ENCODE data around the gene TRAF1. TPM values are rescaled to one million over a fixed set of nuclear protein-coding genes. Genes with fewer than 3 reads are reported as not detected.

The TRAF1 gene
- total RNA-seq, 4 donors from 2014 or later: 3.5 to 12.2 (median 7.5) TPM

GRCh38 chr9:120936011-120936763 lies 9.6 kb upstream of the TRAF1 start:
- peaks cover 61% of the 10 kb centered on the region for H3K4me1 ChIP-seq
- peak overlapping the region; percentile 84 for H3K27ac ChIP-seq
- no peaks in the 10 kb centered on the region for H3K9me3 ChIP-seq
- WGBS: 1% methylated on average over 10 of the region's 10 CpGs
- no peaks in the 10 kb centered on the region for H3K36me3 ChIP-seq
- H3K27me3 ChIP-seq: no peaks in the 10 kb centered on the region
- DNase-seq (ENCODE audit: low spot score in 2 of 2): peak; percentile 96 to 98
- TF ChIP-seq POLR2AphosphoS5 (IDR thresholded peaks at IDR 0.05): peak in 2 of 3 donors; percentile 76 to 78
- no peak for TF ChIP-seq POLR2A (IDR thresholded peaks at IDR 0.05)
- TF ChIP-seq EP300 (IDR thresholded peaks at IDR 0.05): no peak
- TF ChIP-seq, protein P1, sequence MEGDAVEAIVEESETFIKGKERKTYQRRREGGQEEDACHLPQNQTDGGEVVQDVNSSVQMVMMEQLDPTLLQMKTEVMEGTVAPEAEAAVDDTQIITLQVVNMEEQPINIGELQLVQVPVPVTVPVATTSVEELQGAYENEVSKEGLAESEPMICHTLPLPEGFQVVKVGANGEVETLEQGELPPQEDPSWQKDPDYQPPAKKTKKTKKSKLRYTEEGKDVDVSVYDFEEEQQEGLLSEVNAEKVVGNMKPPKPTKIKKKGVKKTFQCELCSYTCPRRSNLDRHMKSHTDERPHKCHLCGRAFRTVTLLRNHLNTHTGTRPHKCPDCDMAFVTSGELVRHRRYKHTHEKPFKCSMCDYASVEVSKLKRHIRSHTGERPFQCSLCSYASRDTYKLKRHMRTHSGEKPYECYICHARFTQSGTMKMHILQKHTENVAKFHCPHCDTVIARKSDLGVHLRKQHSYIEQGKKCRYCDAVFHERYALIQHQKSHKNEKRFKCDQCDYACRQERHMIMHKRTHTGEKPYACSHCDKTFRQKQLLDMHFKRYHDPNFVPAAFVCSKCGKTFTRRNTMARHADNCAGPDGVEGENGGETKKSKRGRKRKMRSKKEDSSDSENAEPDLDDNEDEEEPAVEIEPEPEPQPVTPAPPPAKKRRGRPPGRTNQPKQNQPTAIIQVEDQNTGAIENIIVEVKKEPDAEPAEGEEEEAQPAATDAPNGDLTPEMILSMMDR (IDR thresholded peaks at IDR 0.05): peak; percentile 83 to 97
- H3K4me3 ChIP-seq: no peak overlapping the region

DNA sequence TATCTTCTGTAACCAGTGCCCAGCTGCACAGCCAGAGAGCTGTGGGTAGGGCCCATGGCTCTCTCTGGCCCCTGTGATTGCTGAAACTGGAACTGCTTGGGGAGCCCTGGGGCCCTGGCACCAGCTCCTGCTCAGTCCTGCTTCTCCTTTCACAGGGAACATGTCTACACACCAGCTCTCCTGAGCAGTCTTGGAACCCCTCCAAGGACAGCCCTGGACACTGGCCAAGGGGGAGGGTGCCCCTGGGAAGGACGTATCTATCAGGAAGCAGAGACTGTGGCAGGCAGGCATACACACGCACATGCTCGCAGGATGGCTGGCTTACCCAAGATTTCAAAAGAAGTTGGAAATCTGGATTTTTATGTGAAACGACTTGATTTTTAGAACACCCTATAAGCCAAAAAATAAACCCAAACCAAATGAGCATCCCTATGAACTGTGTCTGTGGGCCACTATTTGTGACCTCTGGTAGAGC lies 8.8 kb upstream of the TRAF1 start:
- Histone ChIP-seq H3K27ac (peak overlapping the region; percentile 84), H3K27me3 (no peaks in the 10 kb centered on the region), H3K4me3 (no peak overlapping the region), H3K9me3 (no peaks in the 10 kb centered on the region), H3K4me1 (peaks cover 61% of the 10 kb centered on the region), H3K36me3 (no peaks in the 10 kb centered on the region)
- TF ChIP-seq EP300 (IDR thresholded peaks at IDR 0.05): no peak
- TF ChIP-seq POLR2AphosphoS5 (IDR thresholded peaks at IDR 0.05): peak in 2 of 3 donors; percentile 68 to 77
- TF ChIP-seq, protein P1 (IDR thresholded peaks at IDR 0.05): no peak
- TF ChIP-seq POLR2A (IDR thresholded peaks at IDR 0.05): no peak
- WGBS: 10% methylated on average over 4 of the region's 4 CpGs
- peak; percentile 98 to 99 for DNase-seq (ENCODE audit: low spot score in 2 of 2)

- Histone ChIP-seq H3K9me3 (no peaks in the 10 kb centered on the region), H3K36me3 (no peaks in the 10 kb centered on the region), H3K4me3 (no peak overlapping the region), H3K4me1 (peaks cover 70% of the 10 kb centered on the region), H3K27ac (no peak overlapping the region), H3K27me3 (no peaks in the 10 kb centered on the region)
- DNase-seq (ENCODE audit: low spot score in 2 of 2): no peak
- 27% methylated on average over 3 of the region's 3 CpGs for WGBS
- TF ChIP-seq POLR2A (IDR thresholded peaks at IDR 0.05): no peak
- TF ChIP-seq POLR2AphosphoS5 (IDR thresholded peaks at IDR 0.05): no peak
- TF ChIP-seq, protein P1 (IDR thresholded peaks at IDR 0.05): no peak
- TF ChIP-seq EP300 (IDR thresholded peaks at IDR 0.05): no peak
Observed at GRCh38 chr9:120934281-120934680, 7.7 kb upstream of the TRAF1 start.

GRCh38 chr9:120933310-120934055 lies 6.9 kb upstream of the TRAF1 start:
- no peak for TF ChIP-seq EP300 (IDR thresholded peaks at IDR 0.05)
- no peak for TF ChIP-seq POLR2AphosphoS5 (IDR thresholded peaks at IDR 0.05)
- no peak for TF ChIP-seq POLR2A (IDR thresholded peaks at IDR 0.05)
- TF ChIP-seq, protein P1 (IDR thresholded peaks at IDR 0.05): no peak
- Histone ChIP-seq H3K4me1 (peaks cover 78% of the 10 kb centered on the region), H3K4me3 (no peak overlapping the region), H3K36me3 (no peaks in the 10 kb centered on the region), H3K9me3 (no peaks in the 10 kb centered on the region), H3K27ac (no peak overlapping the region), H3K27me3 (no peaks in the 10 kb centered on the region)
- no peak for DNase-seq (ENCODE audit: low spot score in 2 of 2)
- WGBS: 81% methylated on average over 8 of the region's 8 CpGs

Data from suprapubic skin (tissue), 4 donors.